Daoy (cell line): ENCODE results near the gene ADCY4. TPM values are rescaled to one million over a fixed set of nuclear protein-coding genes. Genes with fewer than 3 reads are reported as not detected.
"Not testable (repeated sequence)": the region's sequence is repeated elsewhere in the genome, so short reads cannot be mapped to it uniquely, and the experiment has no call there.

Experiments used
- DNase-seq: peaks from one replicate; pipeline ENCODE4 v3.0.0-alpha.2; 2015; ENCODE audit warnings: low read depth
- total RNA-seq: library from RNA; depleted of rRNA; stranded (reverse); fragments of >200 nt; shearing (Covaris generic); gene quantifications from 2 replicates; pipeline ENCODE4 v1.2.3, GENCODE V29; 2014; rRNA removed

Gene ADCY4
- total RNA-seq, result 0.17 TPM in 1 of 2 replicates, not detected in the other

- no peak for DNase-seq
These were observed at the start of gene ADCY4 for GRCh38 chr14:24334431-24335291. TSS of gene ADCY4 (minus strand) at chr14:24335071. CDS start at chr14:24334652, 419 bp downstream.

- DNase-seq, result no peak
These were observed 49.3 kb upstream of the ADCY4 start for GRCh38 chr14:24384169-24384568.

GRCh38 chr14:24382064-24382371 lies 47.1 kb upstream of the ADCY4 start:
- no peak for DNase-seq

GRCh38 chr14:24381363-24382063 lies 46.6 kb upstream of the ADCY4 start:
- DNase-seq, result peak; percentile 38

- no peak for DNase-seq
These were observed 45.2 kb upstream of the ADCY4 start for GRCh38 chr14:24379907-24380730.

GRCh38 chr14:24378981-24379906 lies 44.4 kb upstream of the ADCY4 start:
- DNase-seq, result no peak

GRCh38 chr14:24378327-24378726 lies 43.5 kb upstream of the ADCY4 start:
- DNase-seq, result no peak

- DNase-seq, result no peak
These were observed 42.8 kb upstream of the ADCY4 start for GRCh38 chr14:24377657-24378056.

- DNase-seq, result no peak
These were observed 42.3 kb upstream of the ADCY4 start for GRCh38 chr14:24377126-24377525.

GRCh38 chr14:24376448-24377070 lies 41.7 kb upstream of the ADCY4 start:
- DNase-seq, result no peak

- peak; percentile 29 for DNase-seq
These were observed 38.0 kb upstream of the ADCY4 start for GRCh38 chr14:24372701-24373416.

GRCh38 chr14:24371605-24372004 lies 36.7 kb upstream of the ADCY4 start:
- DNase-seq, result not testable (repeated sequence)

- no peak for DNase-seq
These were observed 35.9 kb upstream of the ADCY4 start for GRCh38 chr14:24370748-24371147.

- DNase-seq, result no peak
These were observed 35.2 kb upstream of the ADCY4 start for GRCh38 chr14:24369907-24370687.

- DNase-seq, result no peak
These were observed 34.6 kb upstream of the ADCY4 start for GRCh38 chr14:24369463-24369862.

GRCh38 chr14:24368562-24369252 lies 33.8 kb upstream of the ADCY4 start:
- DNase-seq, result peak; percentile 73

GRCh38 chr14:24368212-24368561 lies 33.3 kb upstream of the ADCY4 start:
- DNase-seq, result no peak

- DNase-seq, result peak; percentile 90
These were observed 32.8 kb upstream of the ADCY4 start, which contains the start of gene NFATC4 for GRCh38 chr14:24367514-24368211. TSS of gene NFATC4 (plus strand) at chr14:24368184. CDS start at chr14:24368341, 157 bp downstream.
